Measurements from ENCODE around the gene NPRL2. TPM values are rescaled to one million over a fixed set of nuclear protein-coding genes. Genes with fewer than 3 reads are reported as not detected.

The NPRL2 gene
- polyA plus RNA-seq, 1 experiment: 45.0 TPM

GRCh38 chr3:50369012-50369670 is 18.6 kb upstream of the NPRL2 start:
- ChIA-PET CTCF (no interaction called here), POLR2A (no interaction called here)
- Histone ChIP-seq H3K36me3 (ENCODE audit: control insufficient read depth, insufficient read depth, low read length) (no peaks in the 10 kb centered on the region), H3K27me3 (ENCODE audit: control insufficient read depth, insufficient read depth, low read length) (peaks cover 2% of the 10 kb centered on the region), H3K4me3 (ENCODE audit: low read depth, low read length) (no peak overlapping the region)
- no peak for TF ChIP-seq CTCF (IDR thresholded peaks at IDR 0.05; ENCODE audit: insufficient read depth, low read depth, low read length)
- no peak for DNase-seq (ENCODE audit: low read depth)

- no peak for TF ChIP-seq CTCF (IDR thresholded peaks at IDR 0.05; ENCODE audit: insufficient read depth, low read depth, low read length)
- no peak for DNase-seq (ENCODE audit: low read depth)
- CTCF ChIA-PET: interaction anchor here (1.1 kb wide), 1 partner anchor 18 kb away, joined by 3 read pairs; no protein-coding TSS in a partner anchor
- peaks cover 2% of the 10 kb centered on the region for H3K27me3 ChIP-seq (ENCODE audit: control insufficient read depth, insufficient read depth, low read length)
- POLR2A ChIA-PET: no interaction called here
- no peaks in the 10 kb centered on the region for H3K36me3 ChIP-seq (ENCODE audit: control insufficient read depth, insufficient read depth, low read length)
- H3K4me3 ChIP-seq (ENCODE audit: low read depth, low read length): no peak overlapping the region
Observed at GRCh38 chr3:50365842-50366220, 15.3 kb upstream of the NPRL2 start.

GRCh38 chr3:50365080-50365841 is 14.7 kb upstream of the NPRL2 start:
- POLR2A ChIA-PET: no interaction called here
- TF ChIP-seq CTCF (IDR thresholded peaks at IDR 0.05; ENCODE audit: insufficient read depth, low read depth, low read length): no peak
- peak overlapping the region; percentile 47 for H3K4me3 ChIP-seq (ENCODE audit: low read depth, low read length)
- no peak for DNase-seq (ENCODE audit: low read depth)
- H3K27me3 ChIP-seq (ENCODE audit: control insufficient read depth, insufficient read depth, low read length): peaks cover 2% of the 10 kb centered on the region
- CTCF ChIA-PET: no interaction called here
- H3K36me3 ChIP-seq (ENCODE audit: control insufficient read depth, insufficient read depth, low read length): no peaks in the 10 kb centered on the region

- POLR2A ChIA-PET: interaction anchor here (0.6 kb wide), 1 partner anchor 662 kb away, joined by 5 read pairs; no protein-coding TSS in a partner anchor
- peak overlapping the region; percentile 47 for H3K4me3 ChIP-seq (ENCODE audit: low read depth, low read length)
- H3K36me3 ChIP-seq (ENCODE audit: control insufficient read depth, insufficient read depth, low read length): no peaks in the 10 kb centered on the region
- CTCF ChIA-PET: no interaction called here
- H3K27me3 ChIP-seq (ENCODE audit: control insufficient read depth, insufficient read depth, low read length): peaks cover 2% of the 10 kb centered on the region
- no peak for DNase-seq (ENCODE audit: low read depth)
- TF ChIP-seq CTCF (IDR thresholded peaks at IDR 0.05; ENCODE audit: insufficient read depth, low read depth, low read length): no peak
Observed at GRCh38 chr3:50364573-50365079, 14.1 kb upstream of the NPRL2 start.

- no peak for TF ChIP-seq CTCF (IDR thresholded peaks at IDR 0.05; ENCODE audit: insufficient read depth, low read depth, low read length)
- Histone ChIP-seq H3K27me3 (ENCODE audit: control insufficient read depth, insufficient read depth, low read length) (no peaks in the 10 kb centered on the region), H3K36me3 (ENCODE audit: control insufficient read depth, insufficient read depth, low read length) (peaks cover 11% of the 10 kb centered on the region), H3K4me3 (ENCODE audit: low read depth, low read length) (peak overlapping the region; percentile 13)
- DNase-seq (ENCODE audit: low read depth): no peak
- CTCF ChIA-PET: no interaction called here
- POLR2A ChIA-PET: no interaction called here
Observed at GRCh38 chr3:50359760-50360110, 9.2 kb upstream of the NPRL2 start.
